ENCODE data around the gene SRPK2.

DNA sequence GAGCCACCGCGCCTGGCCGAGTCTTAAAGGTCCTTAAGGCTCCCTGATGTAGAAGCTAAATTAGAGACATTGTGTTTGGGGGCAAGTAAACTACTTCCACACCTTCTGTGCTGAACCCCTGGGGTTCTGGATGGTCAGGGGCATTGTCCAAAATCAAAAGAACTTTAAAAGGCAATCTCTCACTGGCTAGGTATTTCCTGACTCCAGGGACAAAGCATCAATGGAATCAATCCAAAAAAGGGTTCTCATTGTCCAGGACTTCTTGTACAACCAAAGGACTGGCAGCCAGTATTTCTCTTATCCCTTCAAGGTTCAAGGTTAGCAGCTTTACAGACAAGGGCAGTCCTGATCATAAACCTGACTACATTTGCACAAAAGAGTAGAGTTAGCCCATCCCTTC is 24.0 kb downstream of the SRPK2 start:
- TF ChIP-seq, protein P1, sequence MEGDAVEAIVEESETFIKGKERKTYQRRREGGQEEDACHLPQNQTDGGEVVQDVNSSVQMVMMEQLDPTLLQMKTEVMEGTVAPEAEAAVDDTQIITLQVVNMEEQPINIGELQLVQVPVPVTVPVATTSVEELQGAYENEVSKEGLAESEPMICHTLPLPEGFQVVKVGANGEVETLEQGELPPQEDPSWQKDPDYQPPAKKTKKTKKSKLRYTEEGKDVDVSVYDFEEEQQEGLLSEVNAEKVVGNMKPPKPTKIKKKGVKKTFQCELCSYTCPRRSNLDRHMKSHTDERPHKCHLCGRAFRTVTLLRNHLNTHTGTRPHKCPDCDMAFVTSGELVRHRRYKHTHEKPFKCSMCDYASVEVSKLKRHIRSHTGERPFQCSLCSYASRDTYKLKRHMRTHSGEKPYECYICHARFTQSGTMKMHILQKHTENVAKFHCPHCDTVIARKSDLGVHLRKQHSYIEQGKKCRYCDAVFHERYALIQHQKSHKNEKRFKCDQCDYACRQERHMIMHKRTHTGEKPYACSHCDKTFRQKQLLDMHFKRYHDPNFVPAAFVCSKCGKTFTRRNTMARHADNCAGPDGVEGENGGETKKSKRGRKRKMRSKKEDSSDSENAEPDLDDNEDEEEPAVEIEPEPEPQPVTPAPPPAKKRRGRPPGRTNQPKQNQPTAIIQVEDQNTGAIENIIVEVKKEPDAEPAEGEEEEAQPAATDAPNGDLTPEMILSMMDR (IDR thresholded peaks at IDR 0.05), result no peak
- TF ChIP-seq POLR2A (IDR thresholded peaks at IDR 0.05), result no peak
- no peak for TF ChIP-seq POLR2AphosphoS5 (IDR thresholded peaks at IDR 0.05)

Measured in breast epithelium (tissue), 3 donors.